ENCODE measurements around the gene CTBP2. TPM values are rescaled to one million over a fixed set of nuclear protein-coding genes. Genes with fewer than 3 reads are reported as not detected.

The CTBP2 gene
- total and polyA plus RNA-seq, 4 donors, result 3.4 to 59.2 (median 5.5) TPM

- Histone ChIP-seq H3K9me3 (ENCODE audit: control insufficient read depth in 4 of 4, low read length in 3 of 4) (no peaks in the 10 kb centered on the region), H3K4me3 (ENCODE audit: low read depth in 1 of 3, low read length in 3 of 3) (no peak overlapping the region), H3K27ac (ENCODE audit: low read depth in 1 of 2, low read length in 2 of 2) (no peak overlapping the region), H3K9ac (ENCODE audit: low read depth in 1 of 2, low read length in 2 of 2) (no peak overlapping the region), H3K27me3 (ENCODE audit: control insufficient read depth in 4 of 4, insufficient read depth in 4 of 4, low read length in 3 of 4) (no peaks in the 10 kb centered on the region), H3K36me3 (ENCODE audit: control insufficient read depth in 4 of 4, insufficient read depth in 3 of 4, low read depth in 1 of 4, low read length in 3 of 4) (peaks cover 0 to 2% (median 0%) of the 10 kb centered on the region in 4 donors), H3K4me1 (ENCODE audit: control insufficient read depth in 4 of 4, insufficient read depth in 4 of 4, low read length in 3 of 4) (no peaks in the 10 kb centered on the region)
- no peak for DNase-seq (ENCODE audit: low spot score)
- TF ChIP-seq GABPA (IDR thresholded peaks at IDR 0.05 in 1 of 2, conservative IDR thresholded peaks at IDR 0.05 in 1 of 2), result no peak
- WGBS, result 92% methylated on average over 10 of the region's 10 CpGs
These were observed 52.3 kb downstream of the CTBP2 start for GRCh38 chr10:125107965-125108580.

GRCh38 chr10:125107166-125107949, 53.0 kb downstream of the CTBP2 start:
- no peak for DNase-seq (ENCODE audit: low spot score)
- Histone ChIP-seq H3K4me1 (ENCODE audit: control insufficient read depth in 4 of 4, insufficient read depth in 4 of 4, low read length in 3 of 4) (no peaks in the 10 kb centered on the region), H3K9ac (ENCODE audit: low read depth in 1 of 2, low read length in 2 of 2) (no peak overlapping the region), H3K36me3 (ENCODE audit: control insufficient read depth in 4 of 4, insufficient read depth in 3 of 4, low read depth in 1 of 4, low read length in 3 of 4) (peaks cover 0 to 2% (median 0%) of the 10 kb centered on the region in 4 donors), H3K4me3 (ENCODE audit: low read depth in 1 of 3, low read length in 3 of 3) (no peak overlapping the region), H3K9me3 (ENCODE audit: control insufficient read depth in 4 of 4, low read length in 3 of 4) (no peaks in the 10 kb centered on the region), H3K27ac (ENCODE audit: low read depth in 1 of 2, low read length in 2 of 2) (no peak overlapping the region), H3K27me3 (ENCODE audit: control insufficient read depth in 4 of 4, insufficient read depth in 4 of 4, low read length in 3 of 4) (no peaks in the 10 kb centered on the region)
- WGBS, result 84% methylated on average over 10 of the region's 10 CpGs
- TF ChIP-seq SP1 (IDR thresholded peaks at IDR 0.05) (no peak), YY1 (IDR thresholded peaks at IDR 0.05) (no peak), JUND (IDR thresholded peaks at IDR 0.05) (no peak), GABPA (IDR thresholded peaks at IDR 0.05 in 1 of 2, conservative IDR thresholded peaks at IDR 0.05 in 1 of 2) (no peak), RAD21 (IDR thresholded peaks at IDR 0.05) (no peak), ZBTB33 (IDR thresholded peaks at IDR 0.05) (no peak), FOXA1 (IDR thresholded peaks at IDR 0.05) (no peak), HNF4A (conservative IDR thresholded peaks at IDR 0.05) (no peak), CTCF (IDR thresholded peaks at IDR 0.05; ENCODE audit: low read depth, low read length, missing input control) (no peak), RXRA (IDR thresholded peaks at IDR 0.05) (no peak), EGR1 (IDR thresholded peaks at IDR 0.05; ENCODE audit: low read depth in 2 of 2) (no peak), TAF1 (conservative IDR thresholded peaks at IDR 0.05) (no peak), NR2F2 (IDR thresholded peaks at IDR 0.05) (no peak), ATF3 (IDR thresholded peaks at IDR 0.05) (no peak), REST (IDR thresholded peaks at IDR 0.05) (no peak), HNF4G (IDR thresholded peaks at IDR 0.05) (no peak), FOXA2 (IDR thresholded peaks at IDR 0.05) (no peak), MAX (IDR thresholded peaks at IDR 0.05) (no peak)
